ENCODE data around the gene LRFN2. TPM values are rescaled to one million over a fixed set of nuclear protein-coding genes. Genes with fewer than 3 reads are reported as not detected.

The LRFN2 gene
- total RNA-seq, 1 donor from 2014 or later: 0.35 TPM

- H3K36me3 Mint-ChIP-seq (ENCODE audit: low read depth): no peaks in the 10 kb centered on the region
- H3K4me3 Mint-ChIP-seq: no peak overlapping the region
- intact Hi-C loops (cut with micrococcal nuclease): no loop called here
- no peak overlapping the region for H3K27ac Mint-ChIP-seq
- no peak for DNase-seq
- H3K27me3 Mint-ChIP-seq: peaks cover 31% of the 10 kb centered on the region
- peaks cover 3% of the 10 kb centered on the region for H3K9me3 Mint-ChIP-seq
- H3K4me1 Mint-ChIP-seq: no peaks in the 10 kb centered on the region
Observed at GRCh38 chr6:40457261-40457660, 129.9 kb downstream of the LRFN2 start.

- H3K36me3 Mint-ChIP-seq (ENCODE audit: low read depth): no peaks in the 10 kb centered on the region
- H3K9me3 Mint-ChIP-seq: peaks cover 3% of the 10 kb centered on the region
- H3K27me3 Mint-ChIP-seq: peaks cover 30% of the 10 kb centered on the region
- H3K27ac Mint-ChIP-seq: no peak overlapping the region
- H3K4me3 Mint-ChIP-seq: no peak overlapping the region
- intact Hi-C loops (cut with micrococcal nuclease): no loop called here
- DNase-seq: no peak
- no peaks in the 10 kb centered on the region for H3K4me1 Mint-ChIP-seq
Observed at GRCh38 chr6:40456390-40457013, 130.7 kb downstream of the LRFN2 start.

GRCh38 chr6:40455686-40456389 lies 131.3 kb downstream of the LRFN2 start:
- peaks cover 3% of the 10 kb centered on the region for H3K9me3 Mint-ChIP-seq
- H3K27me3 Mint-ChIP-seq: peaks cover 30% of the 10 kb centered on the region
- no peak overlapping the region for H3K27ac Mint-ChIP-seq
- intact Hi-C loops (cut with micrococcal nuclease): no loop called here
- no peaks in the 10 kb centered on the region for H3K4me1 Mint-ChIP-seq
- DNase-seq: no peak
- no peak overlapping the region for H3K4me3 Mint-ChIP-seq
- H3K36me3 Mint-ChIP-seq (ENCODE audit: low read depth): no peaks in the 10 kb centered on the region

GRCh38 chr6:40450483-40450882 lies 136.7 kb downstream of the LRFN2 start:
- Mint-ChIP-seq H3K4me1 (peaks cover 6% of the 10 kb centered on the region), H3K27me3 (peaks cover 27% of the 10 kb centered on the region), H3K4me3 (no peak overlapping the region), H3K36me3 (ENCODE audit: low read depth) (no peaks in the 10 kb centered on the region), H3K9me3 (no peaks in the 10 kb centered on the region), H3K27ac (no peak overlapping the region)
- intact Hi-C loops (cut with micrococcal nuclease): no loop called here
- no peak for DNase-seq

GRCh38 chr6:40444811-40445210 lies 142.4 kb downstream of the LRFN2 start:
- H3K4me1 Mint-ChIP-seq: peaks cover 9% of the 10 kb centered on the region
- intact Hi-C loops (cut with micrococcal nuclease): no loop called here
- no peak overlapping the region for H3K4me3 Mint-ChIP-seq

GRCh38 chr6:40444312-40444711 lies 142.9 kb downstream of the LRFN2 start:
- intact Hi-C loops (cut with micrococcal nuclease): no loop called here
- Mint-ChIP-seq H3K9me3 (no peaks in the 10 kb centered on the region), H3K27me3 (peaks cover 9% of the 10 kb centered on the region), H3K4me1 (peaks cover 14% of the 10 kb centered on the region), H3K27ac (no peak overlapping the region), H3K36me3 (ENCODE audit: low read depth) (no peaks in the 10 kb centered on the region), H3K4me3 (no peak overlapping the region)
- DNase-seq: no peak

More at GRCh38 chr6:40444811-40445210, 142.4 kb downstream of the LRFN2 start:
- Mint-ChIP-seq H3K27me3 (peaks cover 9% of the 10 kb centered on the region), H3K27ac (no peak overlapping the region), H3K9me3 (no peaks in the 10 kb centered on the region), H3K36me3 (ENCODE audit: low read depth) (no peaks in the 10 kb centered on the region)
- no peak for DNase-seq

- Mint-ChIP-seq H3K36me3 (ENCODE audit: low read depth) (no peaks in the 10 kb centered on the region), H3K27ac (no peak overlapping the region), H3K4me3 (no peak overlapping the region), H3K27me3 (peaks cover 8% of the 10 kb centered on the region), H3K4me1 (peaks cover 13% of the 10 kb centered on the region), H3K9me3 (no peaks in the 10 kb centered on the region)
- DNase-seq: no peak
- intact Hi-C loops (cut with micrococcal nuclease): no loop called here
Observed at GRCh38 chr6:40443842-40444241, 143.3 kb downstream of the LRFN2 start.

GRCh38 chr6:40442591-40442990 lies 144.6 kb downstream of the LRFN2 start:
- DNase-seq: no peak
- Mint-ChIP-seq H3K27ac (no peak overlapping the region), H3K36me3 (ENCODE audit: low read depth) (no peaks in the 10 kb centered on the region), H3K4me3 (no peak overlapping the region), H3K9me3 (no peaks in the 10 kb centered on the region), H3K4me1 (peaks cover 19% of the 10 kb centered on the region), H3K27me3 (peaks cover 6% of the 10 kb centered on the region)
- intact Hi-C loops (cut with micrococcal nuclease): no loop called here

- intact Hi-C loops (cut with micrococcal nuclease): no loop called here
- Mint-ChIP-seq H3K27ac (no peak overlapping the region), H3K4me1 (peaks cover 29% of the 10 kb centered on the region), H3K36me3 (ENCODE audit: low read depth) (no peaks in the 10 kb centered on the region), H3K4me3 (no peak overlapping the region), H3K9me3 (no peaks in the 10 kb centered on the region), H3K27me3 (peaks cover 6% of the 10 kb centered on the region)
- no peak for DNase-seq
Observed at GRCh38 chr6:40441150-40441549, 146.0 kb downstream of the LRFN2 start.

GRCh38 chr6:40440053-40440452 lies 147.1 kb downstream of the LRFN2 start:
- Mint-ChIP-seq H3K27ac (no peak overlapping the region), H3K9me3 (no peaks in the 10 kb centered on the region), H3K4me1 (peaks cover 29% of the 10 kb centered on the region), H3K4me3 (no peak overlapping the region), H3K36me3 (ENCODE audit: low read depth) (no peaks in the 10 kb centered on the region), H3K27me3 (peaks cover 2% of the 10 kb centered on the region)
- intact Hi-C loops (cut with micrococcal nuclease): no loop called here
- DNase-seq: no peak

GRCh38 chr6:40439026-40439800 lies 148.0 kb downstream of the LRFN2 start:
- intact Hi-C loops (cut with micrococcal nuclease): loop anchor here (5.0 kb wide), 1 partner anchor 52 kb away; no protein-coding TSS in a partner anchor
- H3K36me3 Mint-ChIP-seq (ENCODE audit: low read depth): no peaks in the 10 kb centered on the region
- H3K4me3 Mint-ChIP-seq: no peak overlapping the region
- DNase-seq: no peak
- no peaks in the 10 kb centered on the region for H3K9me3 Mint-ChIP-seq
- H3K27ac Mint-ChIP-seq: no peak overlapping the region
- H3K4me1 Mint-ChIP-seq: peaks cover 29% of the 10 kb centered on the region
- peaks cover 2% of the 10 kb centered on the region for H3K27me3 Mint-ChIP-seq

GRCh38 chr6:40438246-40438887 lies 148.8 kb downstream of the LRFN2 start:
- no peaks in the 10 kb centered on the region for H3K36me3 Mint-ChIP-seq (ENCODE audit: low read depth)
- no peaks in the 10 kb centered on the region for H3K9me3 Mint-ChIP-seq
- DNase-seq: no peak
- H3K4me1 Mint-ChIP-seq: peaks cover 28% of the 10 kb centered on the region
- H3K4me3 Mint-ChIP-seq: no peak overlapping the region
- intact Hi-C loops (cut with micrococcal nuclease): loop anchor here (5.0 kb wide), 1 partner anchor 51 kb away; no protein-coding TSS in a partner anchor
- no peak overlapping the region for H3K27ac Mint-ChIP-seq
- no peaks in the 10 kb centered on the region for H3K27me3 Mint-ChIP-seq

GRCh38 chr6:40437631-40438030 lies 149.5 kb downstream of the LRFN2 start:
- H3K4me3 Mint-ChIP-seq: no peak overlapping the region
- intact Hi-C loops (cut with micrococcal nuclease): loop anchor here (2.0 to 5.0 kb wide), 2 partner anchors 50 to 109 kb away; no protein-coding TSS in a partner anchor
- H3K9me3 Mint-ChIP-seq: no peaks in the 10 kb centered on the region
- H3K27ac Mint-ChIP-seq: no peak overlapping the region
- no peak for DNase-seq
- no peaks in the 10 kb centered on the region for H3K27me3 Mint-ChIP-seq
- H3K4me1 Mint-ChIP-seq: peaks cover 27% of the 10 kb centered on the region
- H3K36me3 Mint-ChIP-seq (ENCODE audit: low read depth): no peaks in the 10 kb centered on the region
